Measurements from ENCODE around the gene FGF14.

DNA sequence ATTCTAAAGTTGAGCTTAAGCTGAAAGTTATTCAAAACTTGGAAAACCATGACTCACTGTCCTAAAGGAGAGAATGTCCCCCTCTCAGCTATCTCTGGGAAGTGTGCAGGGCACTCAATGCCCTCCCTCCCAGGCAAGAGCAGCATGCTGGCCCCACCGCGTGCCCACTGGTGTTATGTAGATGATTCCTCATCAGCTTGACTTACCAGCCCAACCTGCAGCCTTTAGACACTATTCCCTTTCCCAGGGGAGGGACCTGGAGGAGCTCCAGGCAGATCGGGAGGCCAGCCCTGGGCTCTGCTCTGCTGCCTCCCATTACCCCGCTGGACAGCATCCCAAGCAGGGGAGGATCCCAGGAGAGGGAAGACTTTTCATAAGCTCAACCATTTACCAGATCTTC lies 124.6 kb downstream of the FGF14 start:
- TF ChIP-seq POLR2AphosphoS5 (IDR thresholded peaks at IDR 0.05) (no peak), POLR2A (IDR thresholded peaks at IDR 0.05) (no peak)
